Lower leg skin (tissue), 4 donors: Measurements from ENCODE around the gene SEC61A1. TPM values are rescaled to one million over a fixed set of nuclear protein-coding genes. Genes with fewer than 3 reads are reported as not detected.

ENCODE experiments used
- DNase-seq, 2 donors: peaks; one replicate each; pipeline ENCODE4 v3.0.0-alpha.2; 2019; ENCODE audit warnings: low spot score in 2 of 2
- H3K4me3 ChIP-seq: fragments of 200-600 bp; sonication (generic); 2 replicates; pipeline ENCODE4 v1.5.1; 2017; ENCODE audit warnings: mild to moderate bottlenecking, low read depth; ENCODE audit not compliant: poor library complexity, severe bottlenecking
- CTCF ChIP-seq, 3 donors: fragments of 450-650 bp; IDR thresholded peaks; one replicate each; pipeline ENCODE4 v1.5.1; 2016; ENCODE audit warnings: antibody characterized with exemption in 3 of 3, mild to moderate bottlenecking in 3 of 3, moderate library complexity in 2 of 3
- POLR2A ChIP-seq, 2 donors: fragments of 450-650 bp; IDR thresholded peaks; one replicate each; pipeline ENCODE4 v1.6.1; 2016 to 2017; ENCODE audit warnings: antibody characterized with exemption in 2 of 2, mild to moderate bottlenecking in 1 of 2, moderate library complexity in 1 of 2
- WGBS, 2 donors: methylation state at CpG; one replicate each; pipeline ENCODE4 v1.1.5; 2018; 5-methylcytosine and 5-hydroxymethylcytosine counted together
- intact Hi-C: fragments of 100-400 bp; cut with DNase I; formaldehyde crosslinking; loops from one replicate; pipeline ENCODE4 v1.15.0; 2023; ENCODE audit warnings: low total_unique reads
- total RNA-seq, 4 donors: library from RNA; depleted of rRNA; stranded (reverse); fragments of >200 nt; gene quantifications; one replicate each; pipeline ENCODE4 v1.1.0, GENCODE V29; 2016

Gene SEC61A1
- total RNA-seq, 4 donors from 2014 or later: 53.3 to 120 (median 88.9) TPM

GRCh38 chr3:128077202-128077624, 25.0 kb downstream of the SEC61A1 start:
- peak overlapping the region; percentile 22 for H3K4me3 ChIP-seq
- intact Hi-C loops: loop anchor here (10.0 kb wide), 1 partner anchor 418 kb away; the partner anchor contains the start of gene GATA2
- no peak for DNase-seq
- 22 to 43% methylated on average over 6 to 11 of the region's 11 CpGs for WGBS, 2 donors
- TF ChIP-seq POLR2A (IDR thresholded peaks at IDR 0.05) (no peak), CTCF (IDR thresholded peaks at IDR 0.05) (no peak)

DNA sequence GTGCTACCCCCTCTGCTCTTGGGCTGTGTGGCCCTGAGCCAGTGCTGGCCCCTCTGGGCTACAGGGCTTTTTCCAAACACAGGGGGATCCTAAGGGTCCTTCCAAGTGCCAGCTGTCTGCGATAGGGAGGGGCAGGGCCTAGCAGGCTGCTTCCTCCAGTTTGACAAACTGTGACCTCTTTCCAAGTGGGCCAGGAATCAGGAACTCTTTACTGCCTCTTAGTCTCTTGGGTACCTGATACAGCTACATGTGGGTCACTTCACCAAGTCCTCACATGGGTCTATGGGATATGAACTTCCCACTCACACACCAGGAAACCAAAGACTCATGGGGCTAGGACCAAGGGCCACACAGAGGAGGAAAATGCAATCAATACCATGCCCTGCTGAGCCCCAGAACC, 25.4 kb downstream of the SEC61A1 start:
- DNase-seq: no peak
- intact Hi-C loops: loop anchor here (10.0 kb wide), 1 partner anchor 417 kb away; the partner anchor contains the start of gene GATA2
- H3K4me3 ChIP-seq: no peak overlapping the region

DNA sequence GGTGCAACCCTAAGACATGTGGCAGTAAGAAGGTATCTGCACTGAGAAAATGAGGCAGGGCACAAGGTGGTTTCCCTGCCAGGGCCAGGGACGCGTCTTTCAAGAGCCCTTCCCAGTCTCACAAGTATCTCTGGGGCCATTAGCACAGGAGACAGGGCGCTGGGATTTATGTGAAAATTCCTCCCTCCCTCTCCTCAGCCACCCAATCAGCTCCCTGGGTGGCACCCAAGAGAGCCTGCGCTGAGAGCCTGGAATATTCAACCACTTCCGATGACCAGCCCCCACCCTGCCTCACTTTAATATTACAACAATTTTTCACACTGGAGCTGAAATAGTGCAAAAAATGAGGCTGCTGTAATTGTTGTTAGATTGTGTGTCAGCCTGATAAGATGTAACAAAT, 26.1 kb downstream of the SEC61A1 start:
- TF ChIP-seq CTCF (IDR thresholded peaks at IDR 0.05) (no peak), POLR2A (IDR thresholded peaks at IDR 0.05) (no peak)
- WGBS, 2 donors: 83 to 90% methylated on average over 5 of the region's 5 CpGs
- no peak overlapping the region for H3K4me3 ChIP-seq
- intact Hi-C loops: loop anchor here (10.0 kb wide), 1 partner anchor 416 kb away; the partner anchor contains the start of gene GATA2
- no peak for DNase-seq

More for the DNA sequence above, 25.4 kb downstream of the SEC61A1 start:
- TF ChIP-seq CTCF (IDR thresholded peaks at IDR 0.05): no peak
- no peak for TF ChIP-seq POLR2A (IDR thresholded peaks at IDR 0.05)
- WGBS, 2 donors: 50 to 57% methylated on average over 1 of the region's 1 CpG

- H3K4me3 ChIP-seq: no peak overlapping the region
- no peak for TF ChIP-seq CTCF (IDR thresholded peaks at IDR 0.05)
- TF ChIP-seq POLR2A (IDR thresholded peaks at IDR 0.05): no peak
- intact Hi-C loops: loop anchor here (10.0 kb wide), 1 partner anchor 416 kb away; the partner anchor contains the start of gene GATA2
- WGBS, 2 donors: 93 to 96% methylated on average over 8 of the region's 8 CpGs
- DNase-seq: no peak
Observed at GRCh38 chr3:128078875-128079274, 26.6 kb downstream of the SEC61A1 start.

DNA sequence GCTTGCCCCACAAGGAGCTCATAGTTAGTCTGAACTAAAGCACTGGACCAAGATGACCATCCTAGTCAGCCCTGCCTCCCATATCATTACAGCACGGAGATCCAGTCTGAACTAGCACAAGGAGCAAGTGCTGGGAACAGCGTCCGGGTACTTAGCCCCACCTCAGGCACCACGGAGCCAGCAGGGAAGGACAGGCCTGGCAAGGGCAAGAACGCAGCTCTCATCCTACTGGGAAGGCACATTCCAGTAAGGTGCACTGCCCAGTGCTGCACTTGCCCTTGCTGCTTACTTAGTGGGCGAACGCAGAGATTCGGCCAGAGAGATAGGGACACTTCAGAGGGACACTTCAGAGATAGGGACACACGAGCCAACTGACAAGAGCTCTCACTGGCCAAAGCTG, 27.6 kb downstream of the SEC61A1 start:
- DNase-seq: no peak
- TF ChIP-seq POLR2A (IDR thresholded peaks at IDR 0.05) (no peak), CTCF (IDR thresholded peaks at IDR 0.05) (no peak)
- 90 to 98% methylated on average over 8 to 9 of the region's 9 CpGs for WGBS, 2 donors
- intact Hi-C loops: loop anchor here (10.0 kb wide), 2 partner anchors 415 to 525 kb away; partner anchors contain the start of gene GATA2
- H3K4me3 ChIP-seq: no peak overlapping the region
